HCT116 (cell line): ENCODE measurements around the gene CTDSPL2.

Experiments
- EZH2 ChIP-seq: fragments of 200-600 bp; sonication (generic); IDR thresholded peaks from 2 replicates; pipeline ENCODE4 v1.6.1; 2017; ENCODE audit warnings: antibody characterized with exemption, mixed run types
- POLR2A ChIP-seq: IDR thresholded peaks from 2 replicates; pipeline ENCODE4 v1.7.0; 2011; ENCODE audit warnings: borderline replicate concordance; ENCODE audit not compliant: insufficient read depth, insufficient read length; ENCODE audit errors: extremely low read depth
- TF ChIP-seq, protein P1 (sequence below), 3 experiments: fragments of 200-600 bp in 1 of 3; sonication (generic) in 1 of 3; IDR thresholded peaks in 2 of 3; conservative IDR thresholded peaks in 1 of 3; 2 replicates each; pipeline ENCODE4 v1.5.1; 2012 to 2017; ENCODE audit warnings: low read depth in 2 of 3, low read length in 2 of 3, antibody characterized with exemption in 1 of 3, borderline replicate concordance in 1 of 3, control low read depth in 1 of 3, mild to moderate bottlenecking in 1 of 3, mixed read lengths in 1 of 3, mixed run types in 1 of 3, moderate library complexity in 1 of 3; ENCODE audit not compliant: insufficient read depth in 1 of 3
- TF ChIP-seq, protein P2 (sequence below): IDR thresholded peaks from 2 replicates; pipeline ENCODE4 v1.6.1; 2011; ENCODE audit warnings: mild to moderate bottlenecking, low read length, moderate library complexity; ENCODE audit not compliant: insufficient replicate concordance; ENCODE audit errors: extremely low read depth

GRCh38 chr15:44554934-44555723, 127.7 kb downstream of the CTDSPL2 start:
- TF ChIP-seq, protein P1, sequence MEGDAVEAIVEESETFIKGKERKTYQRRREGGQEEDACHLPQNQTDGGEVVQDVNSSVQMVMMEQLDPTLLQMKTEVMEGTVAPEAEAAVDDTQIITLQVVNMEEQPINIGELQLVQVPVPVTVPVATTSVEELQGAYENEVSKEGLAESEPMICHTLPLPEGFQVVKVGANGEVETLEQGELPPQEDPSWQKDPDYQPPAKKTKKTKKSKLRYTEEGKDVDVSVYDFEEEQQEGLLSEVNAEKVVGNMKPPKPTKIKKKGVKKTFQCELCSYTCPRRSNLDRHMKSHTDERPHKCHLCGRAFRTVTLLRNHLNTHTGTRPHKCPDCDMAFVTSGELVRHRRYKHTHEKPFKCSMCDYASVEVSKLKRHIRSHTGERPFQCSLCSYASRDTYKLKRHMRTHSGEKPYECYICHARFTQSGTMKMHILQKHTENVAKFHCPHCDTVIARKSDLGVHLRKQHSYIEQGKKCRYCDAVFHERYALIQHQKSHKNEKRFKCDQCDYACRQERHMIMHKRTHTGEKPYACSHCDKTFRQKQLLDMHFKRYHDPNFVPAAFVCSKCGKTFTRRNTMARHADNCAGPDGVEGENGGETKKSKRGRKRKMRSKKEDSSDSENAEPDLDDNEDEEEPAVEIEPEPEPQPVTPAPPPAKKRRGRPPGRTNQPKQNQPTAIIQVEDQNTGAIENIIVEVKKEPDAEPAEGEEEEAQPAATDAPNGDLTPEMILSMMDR (IDR thresholded peaks at IDR 0.05 in 2 of 3, conservative IDR thresholded peaks at IDR 0.05 in 1 of 3; ENCODE audit: borderline replicate concordance in 1 of 3, insufficient read depth in 1 of 3, low read depth in 2 of 3, low read length in 2 of 3): no peak
- TF ChIP-seq EZH2: no peak
- TF ChIP-seq, protein P2, sequence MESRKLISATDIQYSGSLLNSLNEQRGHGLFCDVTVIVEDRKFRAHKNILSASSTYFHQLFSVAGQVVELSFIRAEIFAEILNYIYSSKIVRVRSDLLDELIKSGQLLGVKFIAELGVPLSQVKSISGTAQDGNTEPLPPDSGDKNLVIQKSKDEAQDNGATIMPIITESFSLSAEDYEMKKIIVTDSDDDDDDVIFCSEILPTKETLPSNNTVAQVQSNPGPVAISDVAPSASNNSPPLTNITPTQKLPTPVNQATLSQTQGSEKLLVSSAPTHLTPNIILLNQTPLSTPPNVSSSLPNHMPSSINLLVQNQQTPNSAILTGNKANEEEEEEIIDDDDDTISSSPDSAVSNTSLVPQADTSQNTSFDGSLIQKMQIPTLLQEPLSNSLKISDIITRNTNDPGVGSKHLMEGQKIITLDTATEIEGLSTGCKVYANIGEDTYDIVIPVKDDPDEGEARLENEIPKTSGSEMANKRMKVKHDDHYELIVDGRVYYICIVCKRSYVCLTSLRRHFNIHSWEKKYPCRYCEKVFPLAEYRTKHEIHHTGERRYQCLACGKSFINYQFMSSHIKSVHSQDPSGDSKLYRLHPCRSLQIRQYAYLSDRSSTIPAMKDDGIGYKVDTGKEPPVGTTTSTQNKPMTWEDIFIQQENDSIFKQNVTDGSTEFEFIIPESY: no peak
- no peak for TF ChIP-seq POLR2A
